ENCODE results near the gene MET. TPM values are rescaled to one million over a fixed set of nuclear protein-coding genes. Genes with fewer than 3 reads are reported as not detected.
"Not testable (repeated sequence)": the region's sequence is repeated elsewhere in the genome, so short reads cannot be mapped to it uniquely, and the experiment has no call there.

Gene MET
- total RNA-seq, 1 donor from 2014 or later = 0.56 TPM

- no peak overlapping the region for H3K4me3 Mint-ChIP-seq (ENCODE audit: unreplicated experiment)
- peak; percentile 58 for DNase-seq
- no peaks in the 10 kb centered on the region for H3K9me3 Mint-ChIP-seq (ENCODE audit: unreplicated experiment)
- H3K4me1 Mint-ChIP-seq (ENCODE audit: low read depth, unreplicated experiment) = peaks cover 5% of the 10 kb centered on the region
- no peaks in the 10 kb centered on the region for H3K27me3 Mint-ChIP-seq (ENCODE audit: unreplicated experiment)
- no peaks in the 10 kb centered on the region for H3K36me3 Mint-ChIP-seq (ENCODE audit: unreplicated experiment)
- peak overlapping the region; percentile 10 for H3K27ac Mint-ChIP-seq (ENCODE audit: unreplicated experiment)
- TF ChIP-seq CTCF (IDR thresholded peaks at IDR 0.05; ENCODE audit: partially characterized antibody, unreplicated experiment) = no peak
Observed at GRCh38 chr7:116630932-116631671, 40.9 kb upstream of the MET start.

- Mint-ChIP-seq H3K9me3 (ENCODE audit: unreplicated experiment) (no peaks in the 10 kb centered on the region), H3K4me3 (ENCODE audit: unreplicated experiment) (no peak overlapping the region), H3K4me1 (ENCODE audit: low read depth, unreplicated experiment) (peaks cover 5% of the 10 kb centered on the region), H3K36me3 (ENCODE audit: unreplicated experiment) (no peaks in the 10 kb centered on the region), H3K27me3 (ENCODE audit: unreplicated experiment) (no peaks in the 10 kb centered on the region), H3K27ac (ENCODE audit: unreplicated experiment) (no peak overlapping the region)
- DNase-seq = no peak
- TF ChIP-seq CTCF (IDR thresholded peaks at IDR 0.05; ENCODE audit: partially characterized antibody, unreplicated experiment) = no peak
Observed at GRCh38 chr7:116631676-116632075, 40.3 kb upstream of the MET start.

- Mint-ChIP-seq H3K36me3 (ENCODE audit: unreplicated experiment) (no peaks in the 10 kb centered on the region), H3K4me3 (ENCODE audit: unreplicated experiment) (no peak overlapping the region), H3K4me1 (ENCODE audit: low read depth, unreplicated experiment) (peaks cover 5% of the 10 kb centered on the region), H3K27me3 (ENCODE audit: unreplicated experiment) (no peaks in the 10 kb centered on the region), H3K9me3 (ENCODE audit: unreplicated experiment) (no peaks in the 10 kb centered on the region), H3K27ac (ENCODE audit: unreplicated experiment) (no peak overlapping the region)
- TF ChIP-seq CTCF (IDR thresholded peaks at IDR 0.05; ENCODE audit: partially characterized antibody, unreplicated experiment) = no peak
- no peak for DNase-seq
Observed at GRCh38 chr7:116632384-116632783, 39.6 kb upstream of the MET start.

GRCh38 chr7:116633131-116633988, 38.6 kb upstream of the MET start:
- Mint-ChIP-seq H3K9me3 (ENCODE audit: unreplicated experiment) (no peaks in the 10 kb centered on the region), H3K27ac (ENCODE audit: unreplicated experiment) (no peak overlapping the region), H3K36me3 (ENCODE audit: unreplicated experiment) (no peaks in the 10 kb centered on the region), H3K27me3 (ENCODE audit: unreplicated experiment) (no peaks in the 10 kb centered on the region), H3K4me3 (ENCODE audit: unreplicated experiment) (no peak overlapping the region), H3K4me1 (ENCODE audit: low read depth, unreplicated experiment) (peaks cover 5% of the 10 kb centered on the region)
- DNase-seq = no peak
- TF ChIP-seq CTCF (IDR thresholded peaks at IDR 0.05; ENCODE audit: partially characterized antibody, unreplicated experiment) = no peak

GRCh38 chr7:116636997-116637396, 35.0 kb upstream of the MET start:
- Mint-ChIP-seq H3K4me1 (ENCODE audit: low read depth, unreplicated experiment) (no peaks in the 10 kb centered on the region), H3K27me3 (ENCODE audit: unreplicated experiment) (no peaks in the 10 kb centered on the region), H3K36me3 (ENCODE audit: unreplicated experiment) (peaks cover 6% of the 10 kb centered on the region), H3K9me3 (ENCODE audit: unreplicated experiment) (peaks cover 2% of the 10 kb centered on the region), H3K4me3 (ENCODE audit: unreplicated experiment) (no peak overlapping the region), H3K27ac (ENCODE audit: unreplicated experiment) (no peak overlapping the region)
- no peak for TF ChIP-seq CTCF (IDR thresholded peaks at IDR 0.05; ENCODE audit: partially characterized antibody, unreplicated experiment)
- DNase-seq = no peak

GRCh38 chr7:116638592-116638991, 33.4 kb upstream of the MET start:
- H3K9me3 Mint-ChIP-seq (ENCODE audit: unreplicated experiment); DNase-seq; H3K36me3 Mint-ChIP-seq (ENCODE audit: unreplicated experiment); H3K27me3 Mint-ChIP-seq (ENCODE audit: unreplicated experiment); H3K27ac Mint-ChIP-seq (ENCODE audit: unreplicated experiment); H3K4me1 Mint-ChIP-seq (ENCODE audit: low read depth, unreplicated experiment); H3K4me3 Mint-ChIP-seq (ENCODE audit: unreplicated experiment): not testable (repeated sequence)

Measured in glutamatergic neuron (in vitro differentiated cells).